ENCODE results near the gene PRRX2. TPM values are rescaled to one million over a fixed set of nuclear protein-coding genes. Genes with fewer than 3 reads are reported as not detected.
A peak's percentile ranks its signal among the peaks of the same experiment; 100 is the strongest.

Gene PRRX2
- polyA plus RNA-seq, 1 donor (not counting 4 experiments of a cell fraction or from before 2014, with no cell fraction given) = not detected

DNA sequence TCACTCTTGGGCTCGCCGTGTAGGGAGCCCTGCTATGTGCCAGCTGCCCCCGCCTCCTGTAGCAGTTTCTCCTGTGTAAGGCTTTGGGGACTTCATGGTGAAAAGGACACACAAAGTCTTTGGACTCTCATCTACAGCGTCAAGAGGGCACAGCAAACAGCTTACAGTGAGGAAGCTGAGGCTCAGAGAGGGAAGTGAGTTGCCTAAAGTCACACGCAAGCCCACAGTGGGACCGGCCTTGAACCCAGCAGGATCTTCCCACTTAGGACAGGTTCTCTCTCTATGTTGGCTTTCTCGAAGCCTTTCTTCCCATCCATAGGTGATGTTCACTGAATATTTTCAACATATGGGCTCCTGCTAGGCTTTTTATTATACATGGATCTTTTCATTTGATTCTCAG is 9.8 kb upstream of the PRRX2 start:
- no peaks in the 10 kb centered on the region for H4K20me1 ChIP-seq (ENCODE audit: control insufficient read depth, extremely low read depth, insufficient read depth, low read length)
- dilution Hi-C loops (cut with MboI; ENCODE audit: extremely low pct_ligation_motif_present, low sequenced_read_pairs) = no loop called here
- no peak overlapping the region for H3K9ac ChIP-seq (ENCODE audit: control insufficient read depth, extremely low read depth, insufficient read depth, low read length)
- peaks cover 5% of the 10 kb centered on the region for H3K4me1 ChIP-seq (ENCODE audit: control insufficient read depth, extremely low read depth, insufficient read depth, low read length)
- H3K79me2 ChIP-seq (ENCODE audit: control insufficient read depth, insufficient read depth, low read length) = no peaks in the 10 kb centered on the region
- no peaks in the 10 kb centered on the region for H3K9me1 ChIP-seq (ENCODE audit: control insufficient read depth, extremely low read depth, insufficient read depth, low read length)
- H3K4me2 ChIP-seq (ENCODE audit: control insufficient read depth, extremely low read depth, insufficient read depth, low read depth, low read length) = no peak overlapping the region
- no peak overlapping the region for H3K27ac ChIP-seq (ENCODE audit: control insufficient read depth, insufficient read depth, low read length)
- no peak overlapping the region for H3K4me3 ChIP-seq (ENCODE audit: control insufficient read depth in 2 of 3, extremely low read depth in 1 of 3, insufficient read depth in 2 of 3, low read depth in 1 of 3, low read length in 3 of 3)
- FAIRE-seq (no peak), DNase-seq (ENCODE audit: low read depth, low spot score) (no peak)
- peaks cover 7% of the 10 kb centered on the region for H3K27me3 ChIP-seq (ENCODE audit: control insufficient read depth, extremely low read depth, insufficient read depth, low read length)
- no peaks in the 10 kb centered on the region for H3K36me3 ChIP-seq (ENCODE audit: control insufficient read depth in 2 of 2, extremely low read depth in 1 of 2, insufficient read depth in 2 of 2, low read length in 2 of 2)
- TF ChIP-seq EZH2 (IDR thresholded peaks at IDR 0.05; ENCODE audit: low read length) (no peak), CTCF (optimal IDR thresholded peaks at IDR 0.05 in 1 of 3, IDR thresholded peaks at IDR 0.05 in 1 of 3, conservative IDR thresholded peaks at IDR 0.05 in 1 of 3; ENCODE audit: extremely low read depth in 1 of 3, insufficient read depth in 2 of 3, low read length in 3 of 3) (no peak)
- no peak overlapping the region for H2AFZ ChIP-seq (ENCODE audit: control insufficient read depth, low read length)
- H3K9me3 ChIP-seq (ENCODE audit: control insufficient read depth, low read depth, low read length) = no peaks in the 10 kb centered on the region

GRCh38 chr9:129656795-129657390 is 8.6 kb upstream of the PRRX2 start:
- FAIRE-seq = peak; percentile 66
- dilution Hi-C loops (cut with MboI; ENCODE audit: extremely low pct_ligation_motif_present, low sequenced_read_pairs) = no loop called here

More at GRCh38 chr9:129656795-129657390, 8.6 kb upstream of the PRRX2 start:
- H4K20me1 ChIP-seq (ENCODE audit: control insufficient read depth, extremely low read depth, insufficient read depth, low read length) = no peaks in the 10 kb centered on the region
- TF ChIP-seq EZH2 (IDR thresholded peaks at IDR 0.05; ENCODE audit: low read length) (no peak), CTCF (optimal IDR thresholded peaks at IDR 0.05 in 1 of 3, IDR thresholded peaks at IDR 0.05 in 1 of 3, conservative IDR thresholded peaks at IDR 0.05 in 1 of 3; ENCODE audit: extremely low read depth in 1 of 3, insufficient read depth in 2 of 3, low read length in 3 of 3) (no peak)
- no peak overlapping the region for H3K4me2 ChIP-seq (ENCODE audit: control insufficient read depth, extremely low read depth, insufficient read depth, low read depth, low read length)
- H2AFZ ChIP-seq (ENCODE audit: control insufficient read depth, low read length) = no peak overlapping the region
- H3K79me2 ChIP-seq (ENCODE audit: control insufficient read depth, insufficient read depth, low read length) = no peaks in the 10 kb centered on the region
- no peaks in the 10 kb centered on the region for H3K9me1 ChIP-seq (ENCODE audit: control insufficient read depth, extremely low read depth, insufficient read depth, low read length)
- H3K27ac ChIP-seq (ENCODE audit: control insufficient read depth, insufficient read depth, low read length) = no peak overlapping the region
- no peak for DNase-seq (ENCODE audit: low read depth, low spot score)
- H3K27me3 ChIP-seq (ENCODE audit: control insufficient read depth, extremely low read depth, insufficient read depth, low read length) = peaks cover 8% of the 10 kb centered on the region
- no peak overlapping the region for H3K4me3 ChIP-seq (ENCODE audit: control insufficient read depth in 2 of 3, extremely low read depth in 1 of 3, insufficient read depth in 2 of 3, low read depth in 1 of 3, low read length in 3 of 3)
- no peaks in the 10 kb centered on the region for H3K36me3 ChIP-seq (ENCODE audit: control insufficient read depth in 2 of 2, extremely low read depth in 1 of 2, insufficient read depth in 2 of 2, low read length in 2 of 2)
- H3K9ac ChIP-seq (ENCODE audit: control insufficient read depth, extremely low read depth, insufficient read depth, low read length) = no peak overlapping the region
- H3K9me3 ChIP-seq (ENCODE audit: control insufficient read depth, low read depth, low read length) = no peaks in the 10 kb centered on the region
- H3K4me1 ChIP-seq (ENCODE audit: control insufficient read depth, extremely low read depth, insufficient read depth, low read length) = peaks cover 5% of the 10 kb centered on the region
